HepG2 (cell line): ENCODE data around the gene PLXNA1. TPM values are rescaled to one million over a fixed set of nuclear protein-coding genes. Genes with fewer than 3 reads are reported as not detected.
A peak's percentile ranks its signal among the peaks of the same experiment; 100 is the strongest.

Source experiments
- ATAC-seq: fragments of 200-7000 bp; cut with Tn5 transposase; 3 replicates; pipeline ENCODE4 v1.9.1; 2020; ENCODE audit warnings: mild to moderate bottlenecking, moderate library complexity
- BruUV-seq: library from RNA; stranded (reverse); fragments of 400-500 nt; replicated peaks from 2 replicates; lab custom pipeline; 2021; lab: Mats Ljungman, UMichigan
- CTCF ChIA-PET: fragments of 300-600 bp; formaldehyde crosslinking; extraction: SDS; loops from one replicate; lab custom pipeline; 2021; ENCODE audit warnings: low total read pairs, inconsistent platforms, low intra/inter-chr PET ratio; lab: Yijun Ruan, JAX
- POLR2A ChIA-PET: fragments of 350-600 bp; sonication (Branson Sonifier 250); formaldehyde crosslinking; loops from one replicate; lab custom pipeline; 2020; ENCODE audit warnings: antibody characterized with exemption, inconsistent platforms; lab: Yijun Ruan, JAX
- DNase-seq: peaks from one replicate; pipeline ENCODE4 v3.0.0-alpha.2; 2015; ENCODE audit warnings: low spot score
- FAIRE-seq: peaks from 3 replicates; lab custom pipeline; 2011; peaks lifted over from hg19 to GRCh38; lab: Jason Lieb, UNC
- H2AFZ ChIP-seq: one replicate; pipeline ENCODE4 v1.6.1; 2011; ENCODE audit warnings: low read length, inconsistent platforms
- H3K27ac ChIP-seq: fragments of 300-600 bp; 3 replicates; pipeline ENCODE4 v1.8.0; 2011; ENCODE audit warnings: mixed run types, mild to moderate bottlenecking, mixed read lengths, low read length, inconsistent platforms; ENCODE audit not compliant: insufficient read depth; ENCODE audit errors: extremely low read length
- H3K27me3 ChIP-seq, 2 experiments: fragments of 200-600 bp in 1 of 2; 2 replicates in 1 of 2; 3 replicates in 1 of 2; pipeline versions ENCODE4 v1.6.0 to v1.8.0; 2011; ENCODE audit warnings: low read length in 2 of 2, mild to moderate bottlenecking in 2 of 2, moderate library complexity in 2 of 2, inconsistent platforms in 1 of 2; ENCODE audit not compliant: insufficient read depth in 2 of 2, control insufficient read depth in 1 of 2
- H3K36me3 ChIP-seq, 2 experiments: fragments of 200-600 bp in 1 of 2; replicated peaks in 1 of 2; 2 replicates in 1 of 2; 3 replicates in 1 of 2; pipeline versions ENCODE4 v1.5.1 to v1.8.0; 2011; ENCODE audit warnings: low read length in 2 of 2, inconsistent platforms in 1 of 2; ENCODE audit not compliant: insufficient read depth in 2 of 2, control insufficient read depth in 1 of 2
- H3K4me1 ChIP-seq: 2 replicates; pipeline ENCODE4 v1.5.1; 2012; ENCODE audit warnings: low read length, inconsistent platforms; ENCODE audit not compliant: insufficient read depth
- H3K4me2 ChIP-seq: 2 replicates; pipeline ENCODE4 v1.6.0; 2011; ENCODE audit warnings: low read depth, low read length, inconsistent platforms
- H3K4me3 ChIP-seq, 3 experiments: fragments of 200-600 bp in 1 of 3; sonication (generic), shearing (Covaris generic) in 1 of 3; replicated peaks in 1 of 3; 2 replicates each; pipeline ENCODE4 v1.5.1; 2011 to 2016; ENCODE audit warnings: low read length in 3 of 3, inconsistent platforms in 2 of 3, low read depth in 2 of 3, mild to moderate bottlenecking in 2 of 3, control low read depth in 1 of 3, mixed read lengths in 1 of 3; ENCODE audit not compliant: insufficient read depth in 1 of 3
- H3K79me2 ChIP-seq: one replicate; pipeline ENCODE4 v1.6.1; 2011; ENCODE audit warnings: low read length, inconsistent platforms; ENCODE audit not compliant: insufficient read depth
- H3K9ac ChIP-seq: 2 replicates; pipeline ENCODE4 v1.6.0; 2011; ENCODE audit warnings: mild to moderate bottlenecking, low read depth, low read length, inconsistent platforms; ENCODE audit not compliant: insufficient read depth
- H3K9me3 ChIP-seq: 2 replicates; pipeline ENCODE4 v1.5.1; 2012; ENCODE audit warnings: mild to moderate bottlenecking, low read length
- H4K20me1 ChIP-seq: 2 replicates; pipeline ENCODE4 v1.6.0; 2011; ENCODE audit warnings: inconsistent platforms, mild to moderate bottlenecking, low read length, moderate library complexity; ENCODE audit not compliant: insufficient read depth
- STAG1 ChIP-seq: sonication (generic); formaldehyde crosslinking; IDR thresholded peaks from 2 replicates; pipeline ENCODE4 v1.4.0; 2020; ENCODE audit warnings: missing genetic modification reagents
- WGBS: methylation state at CpG from one replicate; pipeline ENCODE4 v1.1.6; 2017; ENCODE audit warnings: low lambda C conversion rate; 5-methylcytosine and 5-hydroxymethylcytosine counted together
- in situ Hi-C: cut with HindIII; loops from 2 replicates; pipeline ENCODE4 v1.10.0; 2017; ENCODE audit warnings: low pct_unique_long_range_greater_than_20kb; ENCODE audit not compliant: extremely low pct_ligation_motif_present
- intact Hi-C: fragments of 100-400 bp; cut with micrococcal nuclease; formaldehyde crosslinking; loops from one replicate; pipeline ENCODE4 v1.10.0; 2022; ENCODE audit not compliant: unreplicated experiment
- polyA plus RNA-seq, 8 experiments: library from polyadenylated mRNA; depleted of rRNA in 3 of 8; stranded (reverse) in 7 of 8; unstranded in 1 of 8; fragments of >200 nt; fragmentation: Illumina TruSeq in 4 of 8; extraction: Trizol in 4 of 8; gene quantifications; 2 replicates each; pipeline versions ENCODE4 v1.2.1 to v1.2.3, GENCODE V29; 2011 to 2016; ENCODE audit warnings: low read depth in 4 of 8, missing spikeins in 1 of 8, mixed read lengths in 1 of 8; ENCODE audit not compliant: insufficient read depth in 1 of 8
- total RNA-seq, 5 experiments: library from RNA; depleted of rRNA; stranded (reverse); fragments of >200 nt; fragmentation: Illumina TruSeq; extraction: Trizol; gene quantifications; 2 replicates each; pipeline ENCODE4 v1.2.3, GENCODE V29; 2016; ENCODE audit warnings: low read depth in 1 of 5
- TF ChIP-seq, protein P1 (sequence below): sonication (generic); formaldehyde crosslinking; IDR thresholded peaks from 2 replicates; pipeline ENCODE4 v1.4.0; 2020; ENCODE audit warnings: missing genetic modification reagents
- TF ChIP-seq, protein P2 (sequence below): sonication (generic); formaldehyde crosslinking; IDR thresholded peaks from 2 replicates; pipeline ENCODE4 v1.5.0; 2020; ENCODE audit warnings: mild to moderate bottlenecking, missing genetic modification reagents, moderate library complexity
- TF ChIP-seq, protein P3 (sequence below): sonication (generic); formaldehyde crosslinking; IDR thresholded peaks from 2 replicates; pipeline ENCODE4 v1.9.0; 2021; ENCODE audit warnings: missing genetic modification reagents, borderline replicate concordance

PLXNA1 gene
- total and polyA plus RNA-seq, 2 of the 13 experiments (the other 11 are each of a cell fraction or from before 2014, with no cell fraction given) = 16.6 to 18.2 TPM

GRCh38 chr3:126985132-126985985 lies 2.4 kb downstream of the PLXNA1 start:
- intact Hi-C loops (loop anchor here (10.0 kb wide), 2 partner anchors 311 to 559 kb away; no protein-coding TSS in a partner anchor), in situ Hi-C loops (no loop called here)
- Histone ChIP-seq H3K27me3 (peaks cover 0 to 7% of the 10 kb centered on the region in 2 experiments; a peak in 2 of 5 replicates), H3K4me3 (no peak overlapping the region), H2AFZ (no peak overlapping the region), H3K4me1 (peaks cover 25% of the 10 kb centered on the region), H3K79me2 (peaks cover 15% of the 10 kb centered on the region), H3K9me3 (no peaks in the 10 kb centered on the region), H3K36me3 (peaks cover 10 to 16% of the 10 kb centered on the region in 2 experiments; a peak in 3 of 5 replicates), H3K9ac (no peak overlapping the region), H3K4me2 (peak overlapping the region; percentile 22; the same call in 1 of the 2 replicates), H4K20me1 (peaks cover 21% of the 10 kb centered on the region; the same call in 1 of the 2 replicates), H3K27ac (no peak overlapping the region)
- 96% methylated on average over 9 of the region's 17 CpGs for WGBS
- ChIA-PET CTCF (no interaction called here), POLR2A (no interaction called here)
- ATAC-seq = 0 out of 3 replicates have a peak, but pooled peaks have one; percentile 3
- TF ChIP-seq STAG1 (CRISPR knock-in tag) = peak; percentile 15; the same call in 1 of the 2 replicates
- TF ChIP-seq, protein P1, sequence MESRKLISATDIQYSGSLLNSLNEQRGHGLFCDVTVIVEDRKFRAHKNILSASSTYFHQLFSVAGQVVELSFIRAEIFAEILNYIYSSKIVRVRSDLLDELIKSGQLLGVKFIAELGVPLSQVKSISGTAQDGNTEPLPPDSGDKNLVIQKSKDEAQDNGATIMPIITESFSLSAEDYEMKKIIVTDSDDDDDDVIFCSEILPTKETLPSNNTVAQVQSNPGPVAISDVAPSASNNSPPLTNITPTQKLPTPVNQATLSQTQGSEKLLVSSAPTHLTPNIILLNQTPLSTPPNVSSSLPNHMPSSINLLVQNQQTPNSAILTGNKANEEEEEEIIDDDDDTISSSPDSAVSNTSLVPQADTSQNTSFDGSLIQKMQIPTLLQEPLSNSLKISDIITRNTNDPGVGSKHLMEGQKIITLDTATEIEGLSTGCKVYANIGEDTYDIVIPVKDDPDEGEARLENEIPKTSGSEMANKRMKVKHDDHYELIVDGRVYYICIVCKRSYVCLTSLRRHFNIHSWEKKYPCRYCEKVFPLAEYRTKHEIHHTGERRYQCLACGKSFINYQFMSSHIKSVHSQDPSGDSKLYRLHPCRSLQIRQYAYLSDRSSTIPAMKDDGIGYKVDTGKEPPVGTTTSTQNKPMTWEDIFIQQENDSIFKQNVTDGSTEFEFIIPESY = peak; percentile 84
- TF ChIP-seq, protein P2, sequence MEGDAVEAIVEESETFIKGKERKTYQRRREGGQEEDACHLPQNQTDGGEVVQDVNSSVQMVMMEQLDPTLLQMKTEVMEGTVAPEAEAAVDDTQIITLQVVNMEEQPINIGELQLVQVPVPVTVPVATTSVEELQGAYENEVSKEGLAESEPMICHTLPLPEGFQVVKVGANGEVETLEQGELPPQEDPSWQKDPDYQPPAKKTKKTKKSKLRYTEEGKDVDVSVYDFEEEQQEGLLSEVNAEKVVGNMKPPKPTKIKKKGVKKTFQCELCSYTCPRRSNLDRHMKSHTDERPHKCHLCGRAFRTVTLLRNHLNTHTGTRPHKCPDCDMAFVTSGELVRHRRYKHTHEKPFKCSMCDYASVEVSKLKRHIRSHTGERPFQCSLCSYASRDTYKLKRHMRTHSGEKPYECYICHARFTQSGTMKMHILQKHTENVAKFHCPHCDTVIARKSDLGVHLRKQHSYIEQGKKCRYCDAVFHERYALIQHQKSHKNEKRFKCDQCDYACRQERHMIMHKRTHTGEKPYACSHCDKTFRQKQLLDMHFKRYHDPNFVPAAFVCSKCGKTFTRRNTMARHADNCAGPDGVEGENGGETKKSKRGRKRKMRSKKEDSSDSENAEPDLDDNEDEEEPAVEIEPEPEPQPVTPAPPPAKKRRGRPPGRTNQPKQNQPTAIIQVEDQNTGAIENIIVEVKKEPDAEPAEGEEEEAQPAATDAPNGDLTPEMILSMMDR (CRISPR knock-in tag) = peak; percentile 20
- TF ChIP-seq, protein P3, sequence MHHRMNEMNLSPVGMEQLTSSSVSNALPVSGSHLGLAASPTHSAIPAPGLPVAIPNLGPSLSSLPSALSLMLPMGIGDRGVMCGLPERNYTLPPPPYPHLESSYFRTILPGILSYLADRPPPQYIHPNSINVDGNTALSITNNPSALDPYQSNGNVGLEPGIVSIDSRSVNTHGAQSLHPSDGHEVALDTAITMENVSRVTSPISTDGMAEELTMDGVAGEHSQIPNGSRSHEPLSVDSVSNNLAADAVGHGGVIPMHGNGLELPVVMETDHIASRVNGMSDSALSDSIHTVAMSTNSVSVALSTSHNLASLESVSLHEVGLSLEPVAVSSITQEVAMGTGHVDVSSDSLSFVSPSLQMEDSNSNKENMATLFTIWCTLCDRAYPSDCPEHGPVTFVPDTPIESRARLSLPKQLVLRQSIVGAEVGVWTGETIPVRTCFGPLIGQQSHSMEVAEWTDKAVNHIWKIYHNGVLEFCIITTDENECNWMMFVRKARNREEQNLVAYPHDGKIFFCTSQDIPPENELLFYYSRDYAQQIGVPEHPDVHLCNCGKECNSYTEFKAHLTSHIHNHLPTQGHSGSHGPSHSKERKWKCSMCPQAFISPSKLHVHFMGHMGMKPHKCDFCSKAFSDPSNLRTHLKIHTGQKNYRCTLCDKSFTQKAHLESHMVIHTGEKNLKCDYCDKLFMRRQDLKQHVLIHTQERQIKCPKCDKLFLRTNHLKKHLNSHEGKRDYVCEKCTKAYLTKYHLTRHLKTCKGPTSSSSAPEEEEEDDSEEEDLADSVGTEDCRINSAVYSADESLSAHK (CRISPR knock-in tag) = no peak
- no peak for DNase-seq
- TSS peak; percentile 37 for BruUV-seq
- no peak for FAIRE-seq
